HG03558 (cell line): Measurements from ENCODE around the gene RHOBTB1.

Source experiments
- ATAC-seq: cut with Tn5 transposase; IDR thresholded peaks from one replicate; pipeline ENCODE4 v1.9.1; 2021; ENCODE audit warnings: moderate number of reproducible peaks; ENCODE audit not compliant: unreplicated experiment; ENCODE audit errors: extremely low read depth

Gene RHOBTB1

GRCh38 chr10:60828489-60828852 is 115.5 kb downstream of the RHOBTB1 start:
- ATAC-seq, result no peak

- no peak for ATAC-seq
These were observed 116.0 kb downstream of the RHOBTB1 start for GRCh38 chr10:60827791-60828488.

- ATAC-seq, result no peak
These were observed 118.5 kb downstream of the RHOBTB1 start for GRCh38 chr10:60825520-60825919.

- no peak for ATAC-seq
These were observed 120.7 kb downstream of the RHOBTB1 start for GRCh38 chr10:60823324-60823723.

- ATAC-seq, result no peak
These were observed 121.2 kb downstream of the RHOBTB1 start for GRCh38 chr10:60822809-60823208.

- ATAC-seq, result no peak
These were observed 122.3 kb downstream of the RHOBTB1 start for GRCh38 chr10:60821656-60822055.

- no peak for ATAC-seq
These were observed 123.8 kb downstream of the RHOBTB1 start for GRCh38 chr10:60820093-60820754.
